SK-N-SH (cell line): ENCODE measurements around the gene DAP. TPM values are rescaled to one million over a fixed set of nuclear protein-coding genes. Genes with fewer than 3 reads are reported as not detected.
A peak's percentile ranks its signal among the peaks of the same experiment; 100 is the strongest.

ENCODE experiments used
- CTCF ChIA-PET: fragments of 300-600, 350-600 bp; formaldehyde crosslinking; extraction: SDS; loops from one replicate; lab custom pipeline; 2021; lab: Yijun Ruan, JAX
- POLR2A ChIA-PET: fragments of 350-600 bp; sonication (Branson Sonifier 250); formaldehyde crosslinking; extraction: SDS; loops from one replicate; lab custom pipeline; 2020; ENCODE audit warnings: antibody characterized with exemption, inconsistent platforms; lab: Yijun Ruan, JAX
- DNase-seq: peaks from one replicate; pipeline ENCODE4 v3.0.0; 2012
- H2AFZ ChIP-seq: fragments of 200-600 bp; sonication (generic); 2 replicates; pipeline ENCODE4 v1.8.1; 2016; ENCODE audit warnings: antibody characterized with exemption, mild to moderate bottlenecking, low read depth
- H3F3A ChIP-seq: fragments of 200-600 bp; sonication (generic); replicated peaks from 2 replicates; pipeline ENCODE3; 2016; ENCODE audit warnings: antibody characterized with exemption, mild to moderate bottlenecking; ENCODE audit not compliant: insufficient read depth
- H3K27ac ChIP-seq, 2 experiments: fragments of 200-500 bp in 1 of 2; fragments of 200-600 bp in 1 of 2; sonication (Bioruptor generic) in 1 of 2; sonication (generic), shearing (Covaris generic) in 1 of 2; 2 replicates each; pipeline versions ENCODE4 v1.5.1 to v1.6.1; 2014 to 2016; ENCODE audit warnings: low read depth in 2 of 2, inconsistent platforms in 1 of 2, low read length in 1 of 2, mild to moderate bottlenecking in 1 of 2, mixed read lengths in 1 of 2
- H3K27me3 ChIP-seq: fragments of 200-600 bp; sonication (generic), shearing (Covaris generic); 2 replicates; pipeline ENCODE4 v1.6.1; 2016; ENCODE audit warnings: mixed run types; ENCODE audit not compliant: insufficient read depth
- H3K36me3 ChIP-seq, 2 experiments: fragments of 200-500 bp in 1 of 2; fragments of 200-600 bp in 1 of 2; sonication (Bioruptor generic) in 1 of 2; sonication (generic) in 1 of 2; replicated peaks in 1 of 2; 2 replicates each; pipeline versions ENCODE3 to v1.5.1; 2014 to 2016; ENCODE audit warnings: low read length in 1 of 2, mild to moderate bottlenecking in 1 of 2; ENCODE audit not compliant: insufficient read depth in 2 of 2, control insufficient read depth in 1 of 2
- H3K4me1 ChIP-seq, 2 experiments: fragments of 200-500 bp in 1 of 2; fragments of 200-600 bp in 1 of 2; sonication (Bioruptor generic) in 1 of 2; sonication (generic), shearing (Covaris generic) in 1 of 2; 2 replicates each; pipeline versions ENCODE4 v1.5.1 to v1.6.1; 2014 to 2016; ENCODE audit warnings: low read depth in 1 of 2, low read length in 1 of 2, mixed run types in 1 of 2; ENCODE audit not compliant: insufficient read depth in 2 of 2, control insufficient read depth in 1 of 2
- H3K4me2 ChIP-seq: fragments of 200-600 bp; sonication (generic), shearing (Covaris generic); 2 replicates; pipeline ENCODE4 v1.6.1; 2017; ENCODE audit warnings: mixed run types
- H3K4me3 ChIP-seq, 2 experiments: fragments of 200-500 bp in 1 of 2; fragments of 200-600 bp in 1 of 2; sonication (Bioruptor generic) in 1 of 2; sonication (generic), shearing (Covaris generic) in 1 of 2; 2 replicates each; pipeline versions ENCODE4 v1.5.1 to v1.8.1; 2014 to 2016; ENCODE audit warnings: low read depth in 2 of 2, inconsistent platforms in 1 of 2, low read length in 1 of 2, mild to moderate bottlenecking in 1 of 2, mixed read lengths in 1 of 2, moderate library complexity in 1 of 2
- H3K79me2 ChIP-seq: fragments of 200-600 bp; sonication (generic); 2 replicates; pipeline ENCODE4 v1.8.1; 2017; ENCODE audit warnings: mild to moderate bottlenecking; ENCODE audit not compliant: insufficient read depth
- H3K9ac ChIP-seq: fragments of 200-600 bp; sonication (generic); 2 replicates; pipeline ENCODE4 v1.6.1; 2017; ENCODE audit warnings: mixed run types
- H3K9me2 ChIP-seq: fragments of 200-600 bp; sonication (generic); 2 replicates; pipeline ENCODE4 v1.6.1; 2017; ENCODE audit warnings: mixed run types
- H3K9me3 ChIP-seq: fragments of 200-600 bp; sonication (generic); 2 replicates; pipeline ENCODE4 v1.6.1; 2017; ENCODE audit warnings: mixed run types, mild to moderate bottlenecking, moderate library complexity
- H4K20me1 ChIP-seq: fragments of 200-600 bp; sonication (generic); 2 replicates; pipeline ENCODE4 v1.6.1; 2017; ENCODE audit warnings: mild to moderate bottlenecking, mixed run types; ENCODE audit not compliant: insufficient read depth
- CHD2 ChIP-seq: fragments of 150-350 bp; IDR thresholded peaks from 2 replicates; pipeline ENCODE4 v1.6.1; 2018; ENCODE audit warnings: low read length; ENCODE audit not compliant: partially characterized antibody
- EZH2phosphoT487 ChIP-seq: fragments of 200-600 bp; sonication (generic); IDR thresholded peaks from 2 replicates; pipeline ENCODE4 v1.6.1; 2017; ENCODE audit warnings: low read depth, mixed run types, mild to moderate bottlenecking, antibody characterized with exemption, moderate library complexity, borderline replicate concordance
- FOSL2 ChIP-seq: IDR thresholded peaks from 2 replicates; pipeline ENCODE4 v1.4.0; 2012; ENCODE audit warnings: low read depth, mild to moderate bottlenecking, moderate library complexity, borderline replicate concordance
- FOXM1 ChIP-seq: IDR thresholded peaks from 2 replicates; pipeline ENCODE4 v1.4.0; 2012; ENCODE audit warnings: low read depth, mild to moderate bottlenecking
- GABPA ChIP-seq: IDR thresholded peaks from 2 replicates; pipeline ENCODE4 v1.4.0; 2012; ENCODE audit warnings: low read depth, mild to moderate bottlenecking
- GATA2 ChIP-seq: sonication (generic); formaldehyde crosslinking; IDR thresholded peaks from 2 replicates; pipeline ENCODE4 v1.5.0; 2020; ENCODE audit warnings: mild to moderate bottlenecking, missing genetic modification reagents
- MEF2A ChIP-seq: IDR thresholded peaks from 2 replicates; pipeline ENCODE4 v1.4.0; 2012; ENCODE audit warnings: low read depth, borderline replicate concordance
- NRF1 ChIP-seq: IDR thresholded peaks from 2 replicates; pipeline ENCODE4 v1.6.1; 2012; ENCODE audit warnings: low read depth, mild to moderate bottlenecking, low read length
- POLR2AphosphoS5 ChIP-seq: IDR thresholded peaks from 2 replicates; pipeline ENCODE4 v1.6.1; 2012; ENCODE audit warnings: low read depth, low read length
- RAD21 ChIP-seq: IDR thresholded peaks from 2 replicates; pipeline ENCODE4 v1.6.1; 2012; ENCODE audit warnings: mild to moderate bottlenecking, low read length
- RFX5 ChIP-seq: IDR thresholded peaks from 2 replicates; pipeline ENCODE4 v1.6.1; 2012; ENCODE audit warnings: mild to moderate bottlenecking, improper control_type of control experiment, low read length
- SMC3 ChIP-seq: IDR thresholded peaks from 2 replicates; pipeline ENCODE4 v1.6.1; 2012; ENCODE audit warnings: low read depth, low read length, improper control_type of control experiment
- TAF1 ChIP-seq: IDR thresholded peaks from 2 replicates; pipeline ENCODE4 v1.6.1; 2012; ENCODE audit warnings: low read depth, mild to moderate bottlenecking, low read length, moderate library complexity, borderline replicate concordance
- TCF12 ChIP-seq: IDR thresholded peaks from 2 replicates; pipeline ENCODE4 v1.4.0; 2012
- WGBS: methylation state at CpG from one replicate; pipeline ENCODE4 v1.1.6; 2017; ENCODE audit warnings: low lambda C conversion rate; 5-methylcytosine and 5-hydroxymethylcytosine counted together
- polyA plus RNA-seq, 3 experiments: library from polyadenylated mRNA; depleted of rRNA; stranded (reverse); fragments of >200 nt; gene quantifications; 2 replicates each; pipeline ENCODE4 v1.2.3, GENCODE V29; 2012
- TF ChIP-seq, protein P1 (sequence below): IDR thresholded peaks from 2 replicates; pipeline ENCODE4 v1.6.1; 2012; ENCODE audit warnings: mild to moderate bottlenecking, low read depth, low read length, moderate library complexity
- TF ChIP-seq, protein P2 (sequence below): IDR thresholded peaks from 2 replicates; pipeline ENCODE4 v1.4.0; 2012; ENCODE audit warnings: low read depth, borderline replicate concordance
- TF ChIP-seq, protein P3 (sequence below): IDR thresholded peaks from 2 replicates; pipeline ENCODE4; 2012
- TF ChIP-seq, protein P4 (sequence below): fragments of 200-600 bp; sonication (generic); IDR thresholded peaks from 2 replicates; pipeline ENCODE4 v1.6.1; 2017; ENCODE audit warnings: antibody characterized with exemption, mild to moderate bottlenecking, moderate library complexity

The DAP gene
- polyA plus RNA-seq, 1 of the 3 experiments (the other 2 are of a cell fraction) = 78.2 TPM

DNA sequence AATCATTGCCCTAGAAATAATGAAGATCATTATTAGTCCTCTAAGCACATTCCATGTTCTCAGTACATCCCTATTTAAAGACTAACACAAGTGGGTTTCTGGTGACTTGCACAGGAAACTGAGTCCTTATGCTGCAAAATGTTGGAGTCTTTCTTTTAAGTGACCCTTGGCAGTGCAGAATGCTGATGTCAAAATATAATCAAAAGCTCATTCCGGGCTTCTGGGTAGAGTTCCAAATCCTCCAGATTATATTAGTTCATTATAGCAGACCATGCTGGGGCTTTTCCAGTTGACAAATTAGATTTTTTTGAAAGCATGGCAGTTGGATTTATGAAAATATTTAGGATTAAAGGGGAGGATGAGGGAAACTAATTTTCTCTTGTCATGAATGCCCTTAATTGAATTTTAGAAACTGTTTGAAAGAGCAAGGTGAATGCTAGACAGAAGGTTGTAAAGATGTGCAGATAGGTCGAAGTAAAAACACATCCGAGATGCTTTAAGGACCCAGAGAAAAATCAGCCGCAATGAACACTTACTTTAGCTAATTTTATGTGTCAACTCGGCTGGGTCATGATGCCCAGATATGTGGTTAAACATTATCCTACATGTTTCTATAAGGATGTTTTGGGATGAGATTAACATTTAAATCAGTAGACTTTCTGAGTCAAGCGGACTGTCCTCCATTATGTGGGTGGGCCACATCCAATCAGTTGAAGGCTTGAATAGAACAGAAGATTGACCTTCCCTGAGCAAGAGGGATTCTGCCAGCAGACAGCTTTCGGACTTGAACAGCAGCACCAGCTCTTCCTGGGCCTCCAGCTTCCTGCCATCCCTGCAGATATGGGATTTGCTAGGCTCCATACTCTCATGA is 88.7 kb downstream of the DAP start:
- Histone ChIP-seq H3K4me1 (peaks cover 7 to 31% of the 10 kb centered on the region in 2 experiments; a peak in 3 of 4 replicates), H3K9me2 (no peaks in the 10 kb centered on the region), H3K4me3 (no peak overlapping the region), H3K9ac (no peak overlapping the region), H3K9me3 (no peaks in the 10 kb centered on the region), H3K27ac (peak overlapping the region in 1 of 2 experiments; percentile 88; a peak in 2 of 4 replicates)
- ChIA-PET CTCF (interaction anchor here (0.8 to 2.0 kb wide), 6 partner anchors 17 to 220 kb away, joined by 3 to 5 read pairs (median 3); no protein-coding TSS in a partner anchor), POLR2A (no interaction called here)
- WGBS = 75% methylated on average over 6 of the region's 7 CpGs
- TF ChIP-seq CHD2 = no peak
- no peak for TF ChIP-seq SMC3
- TF ChIP-seq FOSL2 = no peak
- no peak for TF ChIP-seq NRF1
- TF ChIP-seq, protein P1, sequence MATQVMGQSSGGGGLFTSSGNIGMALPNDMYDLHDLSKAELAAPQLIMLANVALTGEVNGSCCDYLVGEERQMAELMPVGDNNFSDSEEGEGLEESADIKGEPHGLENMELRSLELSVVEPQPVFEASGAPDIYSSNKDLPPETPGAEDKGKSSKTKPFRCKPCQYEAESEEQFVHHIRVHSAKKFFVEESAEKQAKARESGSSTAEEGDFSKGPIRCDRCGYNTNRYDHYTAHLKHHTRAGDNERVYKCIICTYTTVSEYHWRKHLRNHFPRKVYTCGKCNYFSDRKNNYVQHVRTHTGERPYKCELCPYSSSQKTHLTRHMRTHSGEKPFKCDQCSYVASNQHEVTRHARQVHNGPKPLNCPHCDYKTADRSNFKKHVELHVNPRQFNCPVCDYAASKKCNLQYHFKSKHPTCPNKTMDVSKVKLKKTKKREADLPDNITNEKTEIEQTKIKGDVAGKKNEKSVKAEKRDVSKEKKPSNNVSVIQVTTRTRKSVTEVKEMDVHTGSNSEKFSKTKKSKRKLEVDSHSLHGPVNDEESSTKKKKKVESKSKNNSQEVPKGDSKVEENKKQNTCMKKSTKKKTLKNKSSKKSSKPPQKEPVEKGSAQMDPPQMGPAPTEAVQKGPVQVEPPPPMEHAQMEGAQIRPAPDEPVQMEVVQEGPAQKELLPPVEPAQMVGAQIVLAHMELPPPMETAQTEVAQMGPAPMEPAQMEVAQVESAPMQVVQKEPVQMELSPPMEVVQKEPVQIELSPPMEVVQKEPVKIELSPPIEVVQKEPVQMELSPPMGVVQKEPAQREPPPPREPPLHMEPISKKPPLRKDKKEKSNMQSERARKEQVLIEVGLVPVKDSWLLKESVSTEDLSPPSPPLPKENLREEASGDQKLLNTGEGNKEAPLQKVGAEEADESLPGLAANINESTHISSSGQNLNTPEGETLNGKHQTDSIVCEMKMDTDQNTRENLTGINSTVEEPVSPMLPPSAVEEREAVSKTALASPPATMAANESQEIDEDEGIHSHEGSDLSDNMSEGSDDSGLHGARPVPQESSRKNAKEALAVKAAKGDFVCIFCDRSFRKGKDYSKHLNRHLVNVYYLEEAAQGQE = no peak
- TF ChIP-seq GABPA = no peak
- no peak for TF ChIP-seq RFX5
- TF ChIP-seq, protein P2, sequence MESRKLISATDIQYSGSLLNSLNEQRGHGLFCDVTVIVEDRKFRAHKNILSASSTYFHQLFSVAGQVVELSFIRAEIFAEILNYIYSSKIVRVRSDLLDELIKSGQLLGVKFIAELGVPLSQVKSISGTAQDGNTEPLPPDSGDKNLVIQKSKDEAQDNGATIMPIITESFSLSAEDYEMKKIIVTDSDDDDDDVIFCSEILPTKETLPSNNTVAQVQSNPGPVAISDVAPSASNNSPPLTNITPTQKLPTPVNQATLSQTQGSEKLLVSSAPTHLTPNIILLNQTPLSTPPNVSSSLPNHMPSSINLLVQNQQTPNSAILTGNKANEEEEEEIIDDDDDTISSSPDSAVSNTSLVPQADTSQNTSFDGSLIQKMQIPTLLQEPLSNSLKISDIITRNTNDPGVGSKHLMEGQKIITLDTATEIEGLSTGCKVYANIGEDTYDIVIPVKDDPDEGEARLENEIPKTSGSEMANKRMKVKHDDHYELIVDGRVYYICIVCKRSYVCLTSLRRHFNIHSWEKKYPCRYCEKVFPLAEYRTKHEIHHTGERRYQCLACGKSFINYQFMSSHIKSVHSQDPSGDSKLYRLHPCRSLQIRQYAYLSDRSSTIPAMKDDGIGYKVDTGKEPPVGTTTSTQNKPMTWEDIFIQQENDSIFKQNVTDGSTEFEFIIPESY = no peak
- TF ChIP-seq GATA2 (CRISPR knock-in tag) = no peak
- TF ChIP-seq RAD21 = no peak
- no peak for TF ChIP-seq TCF12
- no peak for TF ChIP-seq MEF2A
- TF ChIP-seq EZH2phosphoT487 = no peak
- TF ChIP-seq TAF1 = no peak
- TF ChIP-seq FOXM1 = no peak
- TF ChIP-seq, protein P3, sequence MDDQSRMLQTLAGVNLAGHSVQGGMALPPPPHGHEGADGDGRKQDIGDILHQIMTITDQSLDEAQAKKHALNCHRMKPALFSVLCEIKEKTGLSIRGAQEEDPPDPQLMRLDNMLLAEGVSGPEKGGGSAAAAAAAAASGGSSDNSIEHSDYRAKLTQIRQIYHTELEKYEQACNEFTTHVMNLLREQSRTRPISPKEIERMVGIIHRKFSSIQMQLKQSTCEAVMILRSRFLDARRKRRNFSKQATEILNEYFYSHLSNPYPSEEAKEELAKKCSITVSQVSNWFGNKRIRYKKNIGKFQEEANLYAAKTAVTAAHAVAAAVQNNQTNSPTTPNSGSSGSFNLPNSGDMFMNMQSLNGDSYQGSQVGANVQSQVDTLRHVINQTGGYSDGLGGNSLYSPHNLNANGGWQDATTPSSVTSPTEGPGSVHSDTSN = no peak
- TF ChIP-seq POLR2AphosphoS5 = no peak
- TF ChIP-seq, protein P4, sequence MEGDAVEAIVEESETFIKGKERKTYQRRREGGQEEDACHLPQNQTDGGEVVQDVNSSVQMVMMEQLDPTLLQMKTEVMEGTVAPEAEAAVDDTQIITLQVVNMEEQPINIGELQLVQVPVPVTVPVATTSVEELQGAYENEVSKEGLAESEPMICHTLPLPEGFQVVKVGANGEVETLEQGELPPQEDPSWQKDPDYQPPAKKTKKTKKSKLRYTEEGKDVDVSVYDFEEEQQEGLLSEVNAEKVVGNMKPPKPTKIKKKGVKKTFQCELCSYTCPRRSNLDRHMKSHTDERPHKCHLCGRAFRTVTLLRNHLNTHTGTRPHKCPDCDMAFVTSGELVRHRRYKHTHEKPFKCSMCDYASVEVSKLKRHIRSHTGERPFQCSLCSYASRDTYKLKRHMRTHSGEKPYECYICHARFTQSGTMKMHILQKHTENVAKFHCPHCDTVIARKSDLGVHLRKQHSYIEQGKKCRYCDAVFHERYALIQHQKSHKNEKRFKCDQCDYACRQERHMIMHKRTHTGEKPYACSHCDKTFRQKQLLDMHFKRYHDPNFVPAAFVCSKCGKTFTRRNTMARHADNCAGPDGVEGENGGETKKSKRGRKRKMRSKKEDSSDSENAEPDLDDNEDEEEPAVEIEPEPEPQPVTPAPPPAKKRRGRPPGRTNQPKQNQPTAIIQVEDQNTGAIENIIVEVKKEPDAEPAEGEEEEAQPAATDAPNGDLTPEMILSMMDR = no peak
- TF ChIP-seq, all 33 proteins: peak for 0
- Histone ChIP-seq H2AFZ (no peak overlapping the region), H3F3A (no peaks in the 10 kb centered on the region), H3K36me3 (peaks cover 0 to 7% of the 10 kb centered on the region in 2 experiments), H3K4me2 (no peak overlapping the region), H3K27me3 (no peaks in the 10 kb centered on the region), H3K79me2 (no peaks in the 10 kb centered on the region), H4K20me1 (no peaks in the 10 kb centered on the region)
- no peak for DNase-seq
